AG08396 (cell line): ENCODE data around the gene DCK.
"Not testable (repeated sequence)": the region's sequence is repeated elsewhere in the genome, so short reads cannot be mapped to it uniquely, and the experiment has no call there.

Experiments used
- DNase-seq: peaks from one replicate; pipeline ENCODE4 v3.0.0; 2012; ENCODE audit warnings: low spot score, mixed read lengths

DCK gene

DNA sequence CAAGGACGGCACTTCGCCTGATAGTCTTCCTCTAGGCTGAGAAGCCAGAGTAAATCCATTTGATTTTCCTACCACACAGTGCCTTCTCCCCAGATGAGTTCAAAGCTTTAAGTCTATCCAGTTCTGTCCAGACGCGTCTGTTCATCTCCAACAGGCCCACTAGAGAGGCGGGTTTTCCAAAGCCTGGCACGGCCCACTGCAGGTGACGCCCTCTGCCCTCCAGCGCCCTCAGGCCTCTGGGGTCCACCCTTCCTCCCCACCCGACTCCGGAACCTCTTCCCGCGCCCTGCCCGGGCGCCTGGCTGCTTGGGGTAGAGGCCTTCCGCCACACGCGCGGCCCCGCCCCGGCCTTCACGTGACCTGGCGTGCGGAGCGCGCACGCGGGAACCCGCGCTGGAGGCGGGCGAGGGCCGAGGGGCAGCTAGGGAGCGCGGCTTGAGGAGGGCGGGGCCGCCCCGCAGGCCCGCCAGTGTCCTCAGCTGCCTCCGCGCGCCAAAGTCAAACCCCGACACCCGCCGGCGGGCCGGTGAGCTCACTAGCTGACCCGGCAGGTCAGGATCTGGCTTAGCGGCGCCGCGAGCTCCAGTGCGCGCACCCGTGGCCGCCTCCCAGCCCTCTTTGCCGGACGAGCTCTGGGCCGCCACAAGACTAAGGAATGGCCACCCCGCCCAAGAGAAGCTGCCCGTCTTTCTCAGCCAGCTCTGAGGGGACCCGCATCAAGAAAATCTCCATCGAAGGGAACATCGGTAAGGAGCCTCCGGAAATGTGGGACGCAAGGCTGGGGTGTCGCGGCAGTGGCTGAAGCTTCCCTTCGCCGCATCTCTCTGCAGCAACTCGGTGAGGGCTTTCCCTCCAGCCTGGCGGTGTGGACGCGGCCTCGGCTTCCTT lies at the start of gene DCK:
DCK (plus strand) TSS at position 469 of the 888 bp plus-strand sequence; CDS start at position 656, 187 bp downstream.
- peak; percentile 97 for DNase-seq

- DNase-seq = no peak
These were observed 48.4 kb upstream of the DCK start for GRCh38 chr4:70945046-70945445.

- peak; percentile 24 for DNase-seq
These were observed 47.9 kb upstream of the DCK start for GRCh38 chr4:70945452-70946055.

GRCh38 chr4:70946939-70947338 lies 46.5 kb upstream of the DCK start:
- no peak for DNase-seq

DNA sequence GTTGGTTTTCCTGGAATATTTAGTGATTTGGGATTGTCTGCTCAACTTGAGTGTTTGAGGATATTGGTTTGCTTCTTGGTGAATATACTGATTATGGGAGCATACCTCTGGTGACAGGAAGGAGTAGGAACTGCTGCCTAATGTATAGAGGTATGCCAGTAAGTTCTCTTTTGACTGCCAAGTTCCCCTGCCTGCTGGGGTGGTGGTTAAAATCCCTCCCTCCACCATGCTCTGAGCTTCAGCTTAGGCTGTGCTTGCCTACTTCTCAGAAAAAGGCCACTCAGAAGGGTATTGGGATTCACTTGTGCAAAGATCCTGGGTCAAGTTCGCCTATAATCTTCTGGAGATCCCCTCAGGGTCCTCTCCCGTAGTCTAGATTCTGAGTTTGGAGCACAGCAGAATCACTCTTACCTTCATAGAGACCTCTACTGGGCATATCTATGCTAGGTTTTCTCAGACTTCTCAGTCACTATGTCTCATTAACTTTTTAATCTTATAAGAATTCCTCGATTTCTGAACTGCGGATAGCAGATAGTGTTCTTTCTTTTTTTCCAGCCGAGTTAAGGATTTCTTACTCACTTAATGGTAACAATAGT lies 44.7 kb upstream of the DCK start:
- no peak for DNase-seq

DNA sequence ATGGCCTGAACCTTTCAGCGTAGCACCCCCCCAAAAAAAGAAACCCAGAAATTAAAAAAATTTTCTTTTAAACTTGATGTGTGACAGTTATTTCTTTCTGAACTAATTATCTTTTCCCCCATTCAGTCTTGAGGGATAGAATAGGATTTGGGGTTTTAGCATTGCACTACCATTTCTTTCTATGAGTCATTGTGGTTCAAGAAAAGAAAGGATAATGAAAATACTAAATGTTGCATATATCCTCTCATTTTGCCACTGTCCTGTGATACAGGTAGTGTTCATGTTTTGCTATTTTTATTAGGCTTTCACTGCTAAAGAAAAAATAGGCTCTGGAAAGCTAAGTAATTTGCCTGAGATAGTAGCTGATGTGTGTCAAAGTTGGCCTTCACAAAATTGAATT lies 39.4 kb upstream of the DCK start:
- DNase-seq = no peak

- no peak for DNase-seq
These were observed 36.8 kb upstream of the DCK start for GRCh38 chr4:70956549-70957210.

- peak; percentile 62 for DNase-seq
These were observed 34.8 kb upstream of the DCK start for GRCh38 chr4:70958681-70959080.

GRCh38 chr4:70969076-70969475 lies 24.4 kb upstream of the DCK start:
- no peak for DNase-seq

DNA sequence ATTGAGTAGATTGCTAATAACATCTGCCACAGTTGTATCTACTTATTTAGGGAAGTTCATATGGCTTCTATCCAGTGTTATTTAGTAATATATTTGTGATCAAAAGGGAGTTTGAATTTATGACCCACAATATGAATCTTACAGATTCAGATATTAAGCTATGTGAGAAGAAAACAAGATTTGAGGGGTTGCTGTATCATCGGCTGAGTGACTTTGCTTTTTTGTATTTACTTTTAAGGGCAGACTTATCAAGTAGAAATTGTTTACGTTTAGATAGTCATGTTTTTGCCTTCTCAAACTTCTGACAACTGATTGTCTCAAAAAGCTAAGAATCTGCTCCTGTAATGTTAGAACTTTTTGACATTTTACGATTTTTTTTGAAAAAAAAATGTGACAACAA lies 17.2 kb upstream of the DCK start:
- DNase-seq = no peak

DNA sequence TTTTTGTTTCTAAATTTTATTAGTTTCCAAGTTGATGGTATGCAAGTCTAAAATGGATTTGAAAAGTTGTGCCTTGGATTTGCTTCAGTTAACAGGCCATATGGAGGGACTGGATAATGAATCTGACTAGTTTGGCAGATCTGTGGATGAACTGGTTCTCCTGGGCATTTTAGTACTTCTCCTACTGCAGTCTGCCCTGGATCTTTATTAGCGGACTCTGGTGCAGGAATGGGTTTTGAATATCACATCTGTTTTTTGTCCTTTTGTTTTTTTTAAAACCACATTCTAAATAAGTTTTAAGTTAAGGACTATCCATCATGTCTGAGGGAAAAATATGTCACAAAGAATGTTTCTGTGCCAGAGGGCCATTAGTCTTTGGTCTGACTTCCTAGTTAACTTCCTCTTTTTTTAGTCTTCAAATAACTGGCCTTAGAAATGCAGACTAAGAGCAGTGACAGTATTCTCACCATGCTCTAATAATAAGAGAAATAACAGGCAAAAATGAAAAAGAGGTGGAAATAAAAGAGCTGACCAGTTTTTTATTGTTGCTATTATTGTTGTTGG lies 13.9 kb upstream of the DCK start:
- DNase-seq = no peak

GRCh38 chr4:70980196-70980595 lies 13.3 kb upstream of the DCK start:
- DNase-seq = no peak

GRCh38 chr4:70984106-70984505 lies 9.3 kb upstream of the DCK start:
- no peak for DNase-seq

GRCh38 chr4:70984589-70984988 lies 8.9 kb upstream of the DCK start:
- DNase-seq = no peak

DNA sequence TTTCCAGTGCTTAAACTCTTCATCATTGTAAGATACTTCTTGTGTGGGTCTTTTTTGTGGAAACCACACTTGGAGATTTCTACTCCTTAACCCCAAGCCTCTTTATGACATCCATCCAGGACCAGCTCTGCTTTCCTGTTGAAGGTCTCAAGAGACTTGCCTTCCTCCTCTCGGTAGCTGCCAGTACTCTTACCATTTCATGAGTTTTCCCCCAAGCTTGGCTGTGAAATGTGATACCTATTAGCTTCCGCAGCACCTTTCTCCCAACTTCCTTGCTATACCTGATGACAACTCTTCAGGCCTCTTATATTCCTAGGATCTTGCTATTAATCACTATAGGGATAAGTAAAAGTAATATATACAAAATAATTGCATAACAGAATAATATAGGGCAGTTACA lies 1.9 kb upstream of the DCK start:
- DNase-seq = no peak

DNA sequence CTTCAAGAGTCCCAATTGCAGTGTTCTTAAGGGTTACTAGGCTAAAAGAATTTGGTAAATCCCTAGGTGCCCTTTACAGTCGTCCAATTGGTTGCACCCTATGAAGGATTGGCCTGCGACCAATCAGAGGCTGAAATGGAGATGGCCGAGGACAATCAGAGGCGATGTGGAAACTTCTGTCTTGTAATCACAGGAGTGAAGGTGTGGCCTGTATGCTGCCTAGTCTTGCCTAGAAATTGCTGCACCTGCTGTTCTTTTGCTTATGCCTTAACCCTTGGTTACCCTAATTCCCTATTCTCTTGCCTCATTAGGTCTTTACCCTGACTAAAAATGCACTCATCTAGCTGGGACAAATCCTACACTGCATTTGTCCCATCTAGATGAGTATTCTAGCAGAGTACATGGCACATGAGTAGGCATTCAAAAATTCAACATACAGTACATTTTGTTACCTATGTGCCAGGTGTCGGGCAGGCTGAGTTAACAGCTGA lies 1.0 kb upstream of the DCK start:
- DNase-seq = no peak

DNA sequence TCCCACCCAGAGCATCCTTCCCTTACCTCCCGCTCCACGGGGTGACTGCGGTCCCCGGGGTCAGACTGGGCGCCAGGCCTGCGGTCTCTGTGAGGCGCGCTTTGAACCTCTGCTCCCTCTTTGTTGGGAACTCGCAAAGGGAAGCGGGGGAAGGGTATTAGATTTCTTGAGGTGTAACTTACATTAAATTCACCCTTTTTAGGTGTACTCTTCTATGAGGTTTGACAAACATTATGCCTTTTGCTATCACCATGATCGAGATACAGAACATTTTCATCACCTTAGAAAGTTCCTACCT lies 569 bp downstream of the DCK start:
- peak; percentile 43 for DNase-seq

GRCh38 chr4:70994387-70995099 lies 1.1 kb downstream of the DCK start:
- no peak for DNase-seq

GRCh38 chr4:70996018-70996360 lies 2.5 kb downstream of the DCK start:
- no peak for DNase-seq

- DNase-seq = no peak
These were observed 3.6 kb downstream of the DCK start for GRCh38 chr4:70997036-70997435.

DNA sequence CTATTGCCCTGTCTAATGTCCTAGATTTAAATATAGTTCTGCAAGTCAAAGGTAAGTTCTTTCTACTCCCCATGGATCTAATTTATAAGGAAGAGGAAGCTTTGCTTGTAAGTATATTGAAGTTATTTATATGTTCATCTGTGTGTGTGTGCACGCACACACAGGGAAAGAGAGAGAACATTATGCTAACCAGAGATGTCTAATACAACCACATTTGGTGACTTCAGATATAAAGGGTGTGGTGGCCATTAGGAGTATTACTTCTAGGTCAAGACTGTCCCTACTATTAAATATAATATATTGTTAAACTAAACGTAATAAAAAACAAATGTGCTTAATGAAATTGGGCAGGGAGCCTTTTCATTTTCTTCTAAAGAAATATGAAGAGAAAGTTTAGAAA lies 4.1 kb downstream of the DCK start:
- DNase-seq = no peak

DNA sequence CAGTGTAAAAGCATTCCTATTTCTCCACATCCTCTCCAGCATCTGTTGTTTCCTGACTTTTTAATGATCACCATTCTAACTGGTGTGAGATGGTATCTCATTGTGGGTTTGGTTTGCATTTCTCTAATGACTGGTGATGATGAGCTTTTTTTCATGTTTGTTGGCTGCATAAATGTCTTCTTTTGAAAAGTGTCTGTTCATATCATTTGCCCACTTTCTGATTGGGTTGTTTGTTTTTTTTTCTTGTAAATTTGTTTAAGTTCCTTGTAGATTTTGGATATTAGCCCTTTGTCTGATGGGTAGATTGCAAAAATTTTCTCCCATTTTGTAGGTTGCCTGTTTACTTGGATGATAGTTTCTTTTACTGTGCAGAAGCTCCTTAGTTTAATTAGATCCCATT lies 6.2 kb downstream of the DCK start:
- not testable (repeated sequence) for DNase-seq
